ENCODE measurements around the gene BCO1.

GRCh38 chr16:81277541-81278080 lies 39.1 kb downstream of the BCO1 start:
- TF ChIP-seq POLR2A (IDR thresholded peaks at IDR 0.05) (no peak), POLR2AphosphoS5 (IDR thresholded peaks at IDR 0.05) (no peak), CTCF (IDR thresholded peaks at IDR 0.05) (no peak)

Measured in gastroesophageal sphincter (tissue), 3 donors.